Embryonic facial prominence (tissue), 1 donor: Measurements from ENCODE around the gene TK2.
"Not testable (repeated sequence)": the region's sequence is repeated elsewhere in the genome, so short reads cannot be mapped to it uniquely, and the experiment has no call there.

ENCODE experiments used
- DNase-seq: peaks from one replicate; pipeline ENCODE4 v3.0.0-alpha.2; 2016; ENCODE audit errors: extremely low spot score

The TK2 gene

DNA sequence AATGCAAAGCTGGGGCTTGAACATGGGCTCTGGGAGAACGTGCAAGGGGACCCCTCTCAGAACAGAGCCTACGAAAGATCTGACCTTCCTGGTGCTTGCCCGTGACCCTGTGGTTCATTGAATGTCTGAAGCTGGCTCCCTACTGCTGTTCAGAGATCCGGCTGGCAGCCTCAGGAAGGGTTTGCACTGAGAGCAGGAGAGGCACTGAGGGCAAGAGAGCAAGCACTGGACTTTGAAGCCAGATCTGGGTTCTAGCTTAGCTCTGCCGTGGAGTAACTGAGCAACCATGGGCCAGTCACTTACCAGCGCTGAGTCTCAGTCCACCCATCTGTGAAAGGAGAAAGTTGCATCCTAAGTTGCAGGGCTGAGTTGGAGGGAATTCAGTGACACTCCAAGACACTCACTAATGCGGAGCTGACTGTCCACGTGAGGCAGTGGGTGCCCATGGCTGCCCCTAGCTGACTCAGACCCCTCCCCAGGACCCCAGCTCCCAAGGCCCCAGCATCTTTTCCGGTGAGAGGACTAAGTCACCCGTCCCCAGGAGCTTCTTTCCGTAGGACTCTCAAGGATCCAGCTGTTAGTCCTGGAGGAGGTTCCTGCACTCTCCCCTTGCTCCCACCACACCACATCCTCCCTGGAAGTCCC, 81.5 kb downstream of the TK2 start:
- no peak for DNase-seq

DNA sequence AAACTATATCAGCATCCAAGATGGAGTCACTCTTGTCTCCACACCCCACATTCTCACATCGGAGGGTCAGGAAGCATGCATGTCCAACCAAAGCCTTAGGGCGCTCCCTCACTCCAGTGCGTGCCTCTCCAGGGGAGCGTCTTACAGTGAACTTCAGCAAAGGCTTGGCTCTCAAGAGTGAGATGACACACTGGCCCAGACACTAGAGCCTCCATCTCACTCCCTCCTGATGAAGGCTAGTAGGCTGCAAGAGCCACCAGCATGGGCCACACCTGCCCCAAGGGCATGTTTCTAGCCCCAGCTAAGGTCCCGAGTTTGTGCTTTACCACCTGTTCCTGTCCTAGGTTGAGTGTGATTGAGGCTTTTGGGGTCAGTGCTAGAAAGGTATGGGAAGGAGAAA, 82.3 kb downstream of the TK2 start:
- no peak for DNase-seq

DNA sequence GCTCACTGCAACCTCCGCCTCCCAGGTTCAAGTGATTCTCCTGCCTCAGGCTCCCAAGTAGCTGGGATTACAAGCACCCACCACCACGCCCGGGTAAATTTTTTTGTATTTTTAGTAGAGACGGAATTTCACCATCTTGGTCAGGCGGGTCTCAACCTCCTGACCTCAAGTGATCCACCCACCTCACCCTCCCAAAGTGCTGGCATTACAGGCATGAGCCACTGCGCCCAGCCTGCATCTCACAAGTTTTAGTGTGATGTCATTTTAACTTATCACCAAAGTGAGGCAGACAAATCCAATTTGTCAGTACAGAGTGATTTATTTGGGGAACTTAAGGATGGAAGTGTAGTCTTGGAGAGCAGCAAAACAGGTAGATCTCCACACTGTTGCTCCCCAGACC, 83.3 kb downstream of the TK2 start:
- DNase-seq, result not testable (repeated sequence)

DNA sequence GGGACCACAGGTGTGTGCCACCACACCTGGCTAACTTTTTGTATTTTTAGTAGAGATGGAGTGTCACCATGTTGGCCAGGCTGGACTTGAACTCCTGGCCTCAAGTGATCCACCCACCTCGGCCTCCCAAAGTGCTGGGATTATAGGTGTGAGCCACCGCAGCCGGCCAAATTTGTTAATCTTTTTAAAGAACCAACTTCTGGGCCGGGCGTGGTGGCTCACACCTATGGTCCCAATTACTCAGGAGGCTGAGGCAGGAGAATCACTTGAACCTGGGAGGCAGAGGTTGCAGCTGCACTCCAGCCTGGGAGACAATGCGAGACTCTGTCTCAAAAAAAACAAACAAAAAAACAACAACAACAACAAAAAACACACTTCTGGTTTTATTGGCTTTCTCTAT, 84.0 kb downstream of the TK2 start:
- not testable (repeated sequence) for DNase-seq

DNA sequence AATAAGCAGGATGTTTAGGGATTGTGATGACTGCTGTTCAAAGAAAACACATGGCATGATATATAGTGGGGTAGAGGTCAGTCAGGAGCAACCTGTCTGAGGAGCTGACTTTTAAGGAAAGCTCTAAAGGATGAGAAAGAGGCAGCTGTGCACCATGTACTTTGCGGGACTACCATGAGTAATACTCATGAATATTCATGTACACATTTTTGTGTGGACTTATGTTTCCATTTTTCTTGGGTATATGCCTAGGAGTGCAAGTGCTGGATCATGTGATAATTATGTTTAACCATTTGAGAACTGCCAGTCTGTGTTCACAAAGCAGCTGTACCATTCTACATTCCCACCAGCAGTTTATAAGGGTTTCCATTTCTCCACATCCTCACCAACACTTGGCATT, 87.0 kb downstream of the TK2 start:
- no peak for DNase-seq

DNA sequence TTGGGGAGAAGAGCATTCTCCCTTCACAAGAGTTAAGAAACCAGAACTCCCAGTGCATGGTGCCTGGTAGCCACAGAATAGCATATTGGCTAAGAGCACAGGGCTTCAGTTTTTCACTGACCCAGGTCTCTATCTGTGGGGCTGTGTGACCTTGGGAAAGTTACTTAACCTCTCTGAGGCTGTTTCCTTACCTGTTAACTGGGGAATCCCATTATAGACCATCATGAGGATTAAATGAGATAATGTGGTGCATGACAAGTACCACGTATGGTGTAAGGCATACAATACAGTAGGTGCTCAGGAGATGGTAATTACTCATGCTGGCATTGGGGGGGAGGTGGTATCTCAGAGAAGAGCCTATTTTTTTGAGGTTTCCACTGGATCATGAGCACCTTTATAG, 89.2 kb downstream of the TK2 start:
- no peak for DNase-seq

DNA sequence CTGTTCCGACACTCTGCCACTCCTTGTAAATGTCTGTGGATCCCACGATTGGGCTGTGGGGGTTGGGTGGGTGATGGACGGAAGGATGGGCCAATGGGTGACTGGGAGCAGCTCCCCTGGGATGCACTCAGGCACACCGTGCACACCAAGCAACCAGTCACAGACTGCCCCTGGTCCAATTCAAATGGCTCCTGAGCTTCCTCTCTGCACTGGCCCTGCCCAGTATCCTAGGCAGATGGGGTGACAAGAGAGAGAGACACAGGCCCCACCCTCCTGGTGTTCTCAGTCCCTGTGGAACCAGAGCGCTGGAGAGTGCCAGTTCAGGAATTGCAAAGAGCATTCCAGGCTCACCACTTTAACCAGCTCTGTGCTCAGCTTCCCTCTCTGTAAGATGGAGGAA, 90.0 kb downstream of the TK2 start:
- DNase-seq, result no peak

DNA sequence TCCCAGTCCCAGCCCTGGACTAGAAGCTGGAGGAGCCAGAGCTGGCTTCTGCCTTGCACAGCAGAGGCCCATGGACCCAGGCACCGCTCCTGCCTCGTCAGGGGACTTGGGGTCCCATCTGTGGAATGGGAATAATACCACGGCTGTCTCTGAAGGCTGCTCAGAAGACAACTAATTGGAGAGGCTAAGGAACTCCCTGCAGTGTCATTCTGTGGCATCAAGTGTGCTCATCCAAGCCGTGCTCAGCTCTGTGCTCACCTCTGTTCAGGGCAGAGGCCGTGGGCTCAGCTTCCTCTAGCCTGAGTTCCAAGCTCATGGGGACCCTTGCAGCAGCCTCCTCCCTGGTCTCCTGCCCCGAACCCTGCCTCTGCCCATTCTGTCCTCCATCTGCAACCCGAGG, 91.1 kb downstream of the TK2 start:
- DNase-seq, result no peak

DNA sequence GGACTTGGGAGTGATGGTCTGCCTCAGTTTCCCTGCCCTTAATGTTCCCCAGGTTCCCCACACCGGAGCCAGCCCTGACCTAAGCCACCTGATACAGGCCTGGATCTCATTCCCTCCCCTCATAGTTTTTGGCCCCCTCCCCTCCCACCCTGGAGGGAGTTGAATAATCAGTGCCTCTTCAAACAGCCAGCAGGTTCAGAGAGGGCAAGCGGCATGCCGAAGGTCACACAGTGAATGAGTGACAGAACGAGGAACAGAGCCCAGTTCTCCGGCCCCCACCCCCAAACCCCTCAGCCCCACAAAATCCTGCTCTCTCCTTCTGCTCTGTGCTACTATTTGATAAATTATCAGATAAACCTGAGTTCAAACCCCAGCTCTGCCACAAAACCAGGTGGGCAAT, 91.6 kb downstream of the TK2 start:
- DNase-seq, result no peak
